Pancreas (tissue), 10 donors: ENCODE data around the gene ST8SIA6. TPM values are rescaled to one million over a fixed set of nuclear protein-coding genes. Genes with fewer than 3 reads are reported as not detected.
"Not testable (repeated sequence)": the region's sequence is repeated elsewhere in the genome, so short reads cannot be mapped to it uniquely, and the experiment has no call there.

ENCODE experiments used
- ATAC-seq, 4 donors: fragments of 200-7000 bp; cut with Tn5 transposase; one replicate each; pipeline versions ENCODE4 v1.8.0 to v1.9.1; 2020; ENCODE audit warnings: mild to moderate bottlenecking in 4 of 4, moderate library complexity in 4 of 4
- DNase-seq, 6 donors: peaks; one replicate each; pipeline ENCODE4 v3.0.0-alpha.2; 2020
- FAIRE-seq: peaks from 2 replicates; lab custom pipeline; 2012; peaks lifted over from hg19 to GRCh38; lab: Jason Lieb, UNC
- H3K27ac ChIP-seq, 4 donors: fragments of 200-600 bp; sonication (generic); 1 replicate in 3 of 4; 2 replicates in 1 of 4; pipeline versions ENCODE4 v1.5.0 to v1.8.0; 2020
- H3K27me3 ChIP-seq, 4 donors: fragments of 200-600 bp; one replicate each; pipeline ENCODE4 v1.8.0; 2021
- H3K36me3 ChIP-seq, 3 donors: fragments of 200-600 bp; sonication (generic) in 1 of 3; one replicate each; pipeline versions ENCODE4 v1.5.0 to v1.8.0; 2020 to 2021
- H3K4me1 ChIP-seq, 3 donors: fragments of 200-600 bp; one replicate each; pipeline ENCODE4 v1.8.0; 2021
- H3K4me3 ChIP-seq, 4 donors: fragments of 200-600 bp; sonication (generic) in 2 of 4; one replicate each; pipeline versions ENCODE4 v1.5.0 to v1.8.0; 2020 to 2021
- H3K9me3 ChIP-seq, 4 donors: fragments of 200-600 bp; one replicate each; pipeline ENCODE4 v1.8.0; 2021
- WGBS, 2 donors: extraction: QIAGEN DNeasy Blood & Tissue Kit; methylation state at CpG; one replicate each; pipeline ENCODE4 v1.1.7; 2013; 5-methylcytosine and 5-hydroxymethylcytosine counted together
- intact Hi-C, 3 donors: fragments of 100-400 bp; cut with DNase I; formaldehyde crosslinking; loops; one replicate each; pipeline versions ENCODE4 v1.11.1 to v1.14.2; 2022
- polyA plus RNA-seq, 2 donors: library from polyadenylated mRNA; stranded (reverse); fragments of 200-250 nt; gene quantifications; one replicate each; pipeline ENCODE4 v1.2.3, GENCODE V29; 2013
- total RNA-seq, 6 donors: library from RNA; stranded (reverse); fragmentation: NEBNext Ultra II Directional in 4 of 6; extraction: Animal tissue kit (Norgen Biotek cat#: 25700) in 4 of 6; gene quantifications; one replicate each; pipeline versions ENCODE4 v1.2.1 to v1.2.4, GENCODE V29; 2021 to 2023
- TF ChIP-seq, protein P1 (sequence below), 4 donors: fragments of 200-600 bp; sonication (generic) in 3 of 4; IDR thresholded peaks; one replicate each; pipeline versions ENCODE4 v1.5.0 to v1.8.0; 2021; ENCODE audit warnings: antibody characterized with exemption in 4 of 4
- donor health status: healthy with polysubstance abuse.
- donor health status: DM: no; HTN: no; CAD: no; lungs with moderate emphysema.
- donor health status: DM: no; HTN: no; CAD: no.
- donor health status: control.
- donor health status: control.
- donor health status: Bipolar disorder and iron deficiency.
- donor health status: DM: yes; HTN: yes; CAD: no.
- donor health status: DM: no; HTN: no; CAD: no.
- donor health status: DM: no; HTN: no; CAD: no.
- donor health status: DM: yes; HTN: yes; CAD: no.

Gene ST8SIA6
- total and polyA plus RNA-seq, 8 donors: 0.08 to 0.15 (median 0.12) TPM; not detected in 4

DNA sequence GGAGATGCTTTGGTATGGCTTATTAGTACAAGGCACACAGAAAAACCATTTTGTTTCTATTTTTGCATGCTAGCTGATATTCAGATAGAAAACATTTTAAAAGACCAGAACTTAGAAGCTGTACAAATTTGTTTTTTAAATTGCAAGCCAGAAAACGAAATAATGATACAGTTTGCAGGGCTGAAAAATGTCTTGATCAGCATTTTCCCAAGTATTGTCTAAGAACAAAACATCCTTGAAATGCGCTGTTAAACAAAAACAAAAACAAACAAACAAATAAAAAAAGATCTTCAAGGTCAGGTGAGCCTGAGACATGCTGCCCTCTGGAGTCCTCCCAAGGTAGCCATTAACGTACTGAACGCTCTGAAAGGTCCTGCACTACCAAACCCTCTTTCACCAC, 128.0 kb downstream of the ST8SIA6 start:
- no peaks in the 10 kb centered on the region for H3K4me1 ChIP-seq
- no peak overlapping the region for H3K4me3 ChIP-seq
- no peak overlapping the region for H3K27ac ChIP-seq
- TF ChIP-seq, protein P1, sequence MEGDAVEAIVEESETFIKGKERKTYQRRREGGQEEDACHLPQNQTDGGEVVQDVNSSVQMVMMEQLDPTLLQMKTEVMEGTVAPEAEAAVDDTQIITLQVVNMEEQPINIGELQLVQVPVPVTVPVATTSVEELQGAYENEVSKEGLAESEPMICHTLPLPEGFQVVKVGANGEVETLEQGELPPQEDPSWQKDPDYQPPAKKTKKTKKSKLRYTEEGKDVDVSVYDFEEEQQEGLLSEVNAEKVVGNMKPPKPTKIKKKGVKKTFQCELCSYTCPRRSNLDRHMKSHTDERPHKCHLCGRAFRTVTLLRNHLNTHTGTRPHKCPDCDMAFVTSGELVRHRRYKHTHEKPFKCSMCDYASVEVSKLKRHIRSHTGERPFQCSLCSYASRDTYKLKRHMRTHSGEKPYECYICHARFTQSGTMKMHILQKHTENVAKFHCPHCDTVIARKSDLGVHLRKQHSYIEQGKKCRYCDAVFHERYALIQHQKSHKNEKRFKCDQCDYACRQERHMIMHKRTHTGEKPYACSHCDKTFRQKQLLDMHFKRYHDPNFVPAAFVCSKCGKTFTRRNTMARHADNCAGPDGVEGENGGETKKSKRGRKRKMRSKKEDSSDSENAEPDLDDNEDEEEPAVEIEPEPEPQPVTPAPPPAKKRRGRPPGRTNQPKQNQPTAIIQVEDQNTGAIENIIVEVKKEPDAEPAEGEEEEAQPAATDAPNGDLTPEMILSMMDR (IDR thresholded peaks at IDR 0.05): no peak
- no peaks in the 10 kb centered on the region for H3K36me3 ChIP-seq
- intact Hi-C loops: no loop called here
- FAIRE-seq (no peak), DNase-seq (no peak), ATAC-seq (no peak)
- no peaks in the 10 kb centered on the region for H3K27me3 ChIP-seq
- 69 to 79% methylated on average over 4 of the region's 4 CpGs for whole genome bisulfite sequencing, 2 donors
- H3K9me3 ChIP-seq: no peaks in the 10 kb centered on the region

DNA sequence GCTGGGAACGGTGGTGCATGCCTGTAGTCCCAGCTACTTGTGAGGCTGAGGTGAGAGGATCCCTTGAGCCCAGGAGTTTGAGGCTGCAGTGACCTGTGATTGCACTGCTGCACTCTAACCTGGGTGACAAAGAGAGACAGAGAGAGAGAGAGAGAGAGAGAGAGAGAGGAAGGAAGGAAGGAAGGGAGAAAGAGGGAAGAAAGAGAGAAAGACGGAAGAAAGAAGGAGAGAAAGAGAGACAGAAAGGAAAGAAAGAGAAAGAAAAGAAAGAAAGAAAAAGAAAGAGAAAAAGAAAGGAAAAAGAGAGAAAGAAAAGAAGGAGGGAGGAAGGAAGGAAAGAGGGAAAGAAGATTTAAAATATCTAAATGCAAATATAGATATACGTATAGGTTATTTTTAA, 132.4 kb downstream of the ST8SIA6 start:
- DNase-seq, H3K9me3 ChIP-seq, FAIRE-seq, H3K4me1 ChIP-seq, ATAC-seq, H3K27ac ChIP-seq, H3K36me3 ChIP-seq, intact Hi-C loops, H3K27me3 ChIP-seq, H3K4me3 ChIP-seq: not testable (repeated sequence)
- 83 to 90% methylated on average over 3 of the region's 3 CpGs for WGBS, 2 donors

DNA sequence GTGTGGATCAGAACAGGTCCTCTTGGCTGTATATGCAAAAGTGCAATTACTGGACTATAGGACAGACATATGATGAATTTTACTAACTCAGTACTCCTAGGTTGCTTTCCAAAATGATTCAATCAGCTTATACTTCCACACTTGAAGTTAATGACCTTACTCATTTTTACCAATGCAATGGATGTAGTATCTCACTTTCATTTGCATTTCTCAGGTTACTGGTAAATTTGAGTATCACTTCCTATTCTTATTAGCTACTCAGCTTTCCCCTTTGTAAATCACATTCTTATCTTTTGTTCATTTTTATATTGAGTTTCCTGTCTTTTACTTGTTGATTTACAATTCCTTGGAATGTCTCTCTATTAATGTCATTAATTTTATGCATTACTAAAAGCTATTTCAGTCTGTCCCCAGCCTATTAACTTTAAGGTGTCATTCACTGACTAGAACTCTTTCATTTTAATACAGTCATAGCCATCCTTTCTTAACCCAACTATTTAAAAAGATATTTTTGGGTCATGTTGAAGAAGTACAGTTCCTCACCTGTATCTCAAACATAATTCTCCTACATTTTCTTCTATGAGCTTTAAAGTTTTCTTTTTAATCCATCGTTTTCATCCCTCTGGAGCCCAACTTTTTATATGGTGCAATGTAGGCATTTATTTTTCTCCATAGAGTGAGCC, 137.8 kb downstream of the ST8SIA6 start:
- Histone ChIP-seq H3K27ac (no peak overlapping the region), H3K27me3 (no peaks in the 10 kb centered on the region), H3K36me3 (no peaks in the 10 kb centered on the region), H3K9me3 (no peaks in the 10 kb centered on the region), H3K4me1 (no peaks in the 10 kb centered on the region), H3K4me3 (no peak overlapping the region)
- DNase-seq (no peak), ATAC-seq (no peak), FAIRE-seq (no peak)
- intact Hi-C loops: no loop called here
- TF ChIP-seq, protein P1 (IDR thresholded peaks at IDR 0.05): no peak
- WGBS, 2 donors: 57 to 73% methylated on average over 1 of the region's 1 CpG

DNA sequence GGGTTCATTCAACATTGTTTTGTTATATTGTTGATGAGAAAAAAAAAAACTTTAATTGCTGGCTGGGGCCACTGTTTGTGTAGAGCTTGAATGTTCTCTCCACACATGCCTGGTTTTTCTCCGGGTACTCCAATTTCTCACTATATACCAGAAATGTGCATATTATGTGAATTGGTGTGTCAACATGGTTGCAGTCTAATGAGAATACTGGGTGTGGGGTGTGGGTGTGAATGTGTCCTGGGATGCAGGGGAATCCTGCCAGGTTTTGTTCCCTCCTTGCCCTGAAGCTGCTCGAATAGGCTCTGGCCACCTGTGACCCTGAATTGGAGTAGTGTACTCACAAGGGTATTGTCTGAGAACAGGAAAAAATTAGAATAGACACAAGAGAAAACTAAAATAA, 145.0 kb downstream of the ST8SIA6 start:
- H3K27ac ChIP-seq: no peak overlapping the region
- TF ChIP-seq, protein P1 (IDR thresholded peaks at IDR 0.05): no peak
- no peaks in the 10 kb centered on the region for H3K9me3 ChIP-seq
- ATAC-seq (no peak), DNase-seq (no peak), FAIRE-seq (no peak)
- WGBS, 2 donors: 72 to 80% methylated on average over 2 of the region's 2 CpGs
- H3K4me3 ChIP-seq: no peak overlapping the region
- intact Hi-C loops: no loop called here
- H3K4me1 ChIP-seq: no peaks in the 10 kb centered on the region
- H3K36me3 ChIP-seq: no peaks in the 10 kb centered on the region
- H3K27me3 ChIP-seq: no peaks in the 10 kb centered on the region

GRCh38 chr10:17307123-17307522, 147.3 kb downstream of the ST8SIA6 start:
- FAIRE-seq: no peak
- Histone ChIP-seq H3K27ac (no peak overlapping the region), H3K36me3 (no peaks in the 10 kb centered on the region), H3K4me3 (no peak overlapping the region), H3K9me3 (no peaks in the 10 kb centered on the region), H3K27me3 (no peaks in the 10 kb centered on the region), H3K4me1 (no peaks in the 10 kb centered on the region)
- 65% methylated on average over 3 of the region's 3 CpGs for WGBS, 2 donors
- no peak for DNase-seq
- TF ChIP-seq, protein P1 (IDR thresholded peaks at IDR 0.05): no peak
- intact Hi-C loops: no loop called here
- no peak for ATAC-seq
